Ovary (tissue), 3 donors: ENCODE data around the gene SUMF2.

Source experiments
- CTCF ChIP-seq, 3 donors: fragments of 450-650 bp in 2 of 3; fragments of 200-600 bp in 1 of 3; IDR thresholded peaks; one replicate each; pipeline versions ENCODE4 v1.5.1 to v1.8.0; 2016 to 2022; ENCODE audit warnings: antibody characterized with exemption in 3 of 3, mild to moderate bottlenecking in 1 of 3
- EP300 ChIP-seq: sonication (generic); formaldehyde crosslinking; IDR thresholded peaks from one replicate; pipeline ENCODE4 v1.6.1; 2017; ENCODE audit warnings: antibody characterized with exemption
- donor health status: DM: no; HTN: no; CAD: no.

DNA sequence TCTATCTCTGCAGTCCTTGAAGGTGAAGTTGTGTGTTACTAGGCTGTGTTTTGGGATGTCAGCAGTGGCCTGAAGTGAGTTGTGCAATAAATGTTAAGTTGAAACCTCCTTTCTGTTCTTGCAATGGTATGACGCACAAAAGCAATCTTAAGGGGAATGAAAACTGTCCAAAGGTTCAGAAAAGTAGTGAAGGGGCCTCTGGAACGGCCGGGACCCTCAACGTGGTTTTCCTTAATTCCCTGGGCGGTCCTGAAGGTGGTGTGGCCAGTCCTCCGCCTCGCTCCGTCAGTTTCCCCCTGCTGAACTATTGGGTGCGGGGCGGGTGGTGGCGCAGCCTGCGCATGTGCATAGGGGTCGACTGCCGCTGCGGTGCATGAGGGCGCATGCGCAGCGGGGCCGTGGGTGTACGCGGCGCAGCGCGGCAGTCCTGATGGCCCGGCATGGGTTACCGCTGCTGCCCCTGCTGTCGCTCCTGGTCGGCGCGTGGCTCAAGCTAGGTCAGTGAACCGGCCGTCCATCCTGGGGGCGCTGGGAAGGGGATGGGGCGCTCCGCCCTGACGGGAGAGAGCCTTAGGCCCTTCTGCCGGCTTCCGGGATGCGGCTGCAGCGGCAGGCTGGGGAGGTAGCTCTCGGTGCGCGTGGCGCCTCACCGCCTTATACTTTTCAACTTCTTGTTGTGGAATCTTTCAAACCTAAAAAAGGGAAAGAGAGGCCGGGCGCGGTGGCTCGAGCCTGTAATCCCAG lies at the start of gene SUMF2:
- peak in 2 of 3 donors; percentile 37 to 40 for TF ChIP-seq CTCF (IDR thresholded peaks at IDR 0.05)
- TF ChIP-seq EP300: no peak
